Smooth muscle cell (in vitro differentiated cells): ENCODE measurements around the gene MGLL. TPM values are rescaled to one million over a fixed set of nuclear protein-coding genes. Genes with fewer than 3 reads are reported as not detected.

Source experiments
- DNase-seq: peaks from one replicate; lab custom pipeline; 2025; ENCODE audit not compliant: unreplicated experiment; lab: John Stamatoyannopoulos, UW
- H2AFZ ChIP-seq: fragments of 200-600 bp; sonication (generic); 2 replicates; pipeline ENCODE4 v1.6.0; 2016; ENCODE audit warnings: antibody characterized with exemption, low read depth, mild to moderate bottlenecking
- H3F3A ChIP-seq: fragments of 200-600 bp; sonication (generic); 2 replicates; pipeline ENCODE4 v1.6.0; 2017; ENCODE audit warnings: antibody characterized with exemption, low read depth
- H3K27ac ChIP-seq: fragments of 200-600 bp; sonication (generic); 2 replicates; pipeline ENCODE4 v1.5.1; 2016; ENCODE audit warnings: low read depth, mild to moderate bottlenecking
- H3K27me3 ChIP-seq: fragments of 200-600 bp; sonication (generic); 2 replicates; pipeline ENCODE4 v1.6.1; 2016; ENCODE audit warnings: low read depth, mild to moderate bottlenecking
- H3K36me3 ChIP-seq: fragments of 200-600 bp; sonication (generic); 2 replicates; pipeline ENCODE4 v1.5.1; 2016; ENCODE audit warnings: low read depth
- H3K4me1 ChIP-seq: fragments of 200-600 bp; sonication (generic); 2 replicates; pipeline ENCODE4 v1.5.1; 2016; ENCODE audit warnings: low read depth
- H3K4me2 ChIP-seq: fragments of 200-600 bp; sonication (generic); 2 replicates; pipeline ENCODE4 v1.6.0; 2016; ENCODE audit warnings: mild to moderate bottlenecking
- H3K4me3 ChIP-seq: fragments of 200-600 bp; sonication (generic); 2 replicates; pipeline ENCODE4 v1.5.1; 2016; ENCODE audit warnings: mild to moderate bottlenecking
- H3K79me2 ChIP-seq: fragments of 200-600 bp; sonication (generic); 2 replicates; pipeline ENCODE4 v1.6.0; 2016; ENCODE audit warnings: low read depth, mild to moderate bottlenecking
- H3K9ac ChIP-seq: fragments of 200-600 bp; sonication (generic); 2 replicates; pipeline ENCODE4 v1.6.0; 2016; ENCODE audit warnings: low read depth
- H3K9me3 ChIP-seq: fragments of 200-600 bp; sonication (generic); replicated peaks from 2 replicates; pipeline ENCODE4 v1.5.1; 2016; ENCODE audit warnings: low read depth
- H4K20me1 ChIP-seq: fragments of 200-600 bp; sonication (generic); 2 replicates; pipeline ENCODE4 v1.6.0; 2016; ENCODE audit warnings: low read depth
- WGBS: methylation state at CpG from one replicate; pipeline ENCODE4 v1.1.7; 2016; ENCODE audit warnings: low lambda C conversion rate; 5-methylcytosine and 5-hydroxymethylcytosine counted together
- polyA plus RNA-seq: library from polyadenylated mRNA; unstranded; fragments of >200 nt; fragmentation: Nextera tagmentation; extraction: Ambion mirVana; gene quantifications from 2 replicates; pipeline ENCODE4 v1.2.1, GENCODE V29; 2016
- total RNA-seq: library from RNA; depleted of rRNA; stranded (reverse); fragments of >200 nt; gene quantifications from 2 replicates; pipeline ENCODE4 v1.2.3, GENCODE V29; 2014
- TF ChIP-seq, protein P1 (sequence below): fragments of 200-600 bp; sonication (generic); IDR thresholded peaks from 2 replicates; pipeline ENCODE4 v1.5.1; 2017; ENCODE audit warnings: borderline replicate concordance, mild to moderate bottlenecking, antibody characterized with exemption; ENCODE audit not compliant: insufficient read depth, poor library complexity, severe bottlenecking

Gene MGLL
- total and polyA plus RNA-seq, 2 experiments from 2014 or later, result 13.6 to 22.5 TPM

DNA sequence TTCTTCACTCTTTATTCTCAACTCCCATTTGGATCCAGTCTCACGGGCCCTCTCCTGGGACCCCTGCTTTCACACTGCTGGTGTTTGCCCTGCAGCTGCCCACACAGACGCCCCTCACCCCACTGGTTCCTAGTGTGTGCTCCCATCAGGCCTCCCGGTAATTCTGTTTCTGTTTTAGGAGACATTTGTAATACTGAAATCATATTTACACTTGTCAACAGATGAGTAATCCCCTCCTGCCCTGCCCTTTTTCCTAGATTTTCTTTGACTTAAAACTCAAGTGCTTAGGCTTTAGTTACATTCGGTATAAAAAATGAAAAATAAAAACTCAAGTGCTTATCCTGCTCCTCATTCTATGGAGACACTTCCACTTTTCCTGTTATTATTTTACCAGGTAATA lies 167.9 kb downstream of the MGLL start:
- Histone ChIP-seq H3K4me3 (no peak overlapping the region), H3K27ac (no peak overlapping the region), H2AFZ (no peak overlapping the region), H3K4me2 (no peak overlapping the region), H3K9me3 (no peaks in the 10 kb centered on the region), H3F3A (no peaks in the 10 kb centered on the region), H4K20me1 (no peaks in the 10 kb centered on the region), H3K79me2 (no peaks in the 10 kb centered on the region), H3K27me3 (no peaks in the 10 kb centered on the region), H3K36me3 (no peaks in the 10 kb centered on the region), H3K4me1 (no peaks in the 10 kb centered on the region), H3K9ac (no peak overlapping the region)
- no peak for DNase-seq
- 88% methylated on average over 4 of the region's 4 CpGs for WGBS
- TF ChIP-seq, protein P1, sequence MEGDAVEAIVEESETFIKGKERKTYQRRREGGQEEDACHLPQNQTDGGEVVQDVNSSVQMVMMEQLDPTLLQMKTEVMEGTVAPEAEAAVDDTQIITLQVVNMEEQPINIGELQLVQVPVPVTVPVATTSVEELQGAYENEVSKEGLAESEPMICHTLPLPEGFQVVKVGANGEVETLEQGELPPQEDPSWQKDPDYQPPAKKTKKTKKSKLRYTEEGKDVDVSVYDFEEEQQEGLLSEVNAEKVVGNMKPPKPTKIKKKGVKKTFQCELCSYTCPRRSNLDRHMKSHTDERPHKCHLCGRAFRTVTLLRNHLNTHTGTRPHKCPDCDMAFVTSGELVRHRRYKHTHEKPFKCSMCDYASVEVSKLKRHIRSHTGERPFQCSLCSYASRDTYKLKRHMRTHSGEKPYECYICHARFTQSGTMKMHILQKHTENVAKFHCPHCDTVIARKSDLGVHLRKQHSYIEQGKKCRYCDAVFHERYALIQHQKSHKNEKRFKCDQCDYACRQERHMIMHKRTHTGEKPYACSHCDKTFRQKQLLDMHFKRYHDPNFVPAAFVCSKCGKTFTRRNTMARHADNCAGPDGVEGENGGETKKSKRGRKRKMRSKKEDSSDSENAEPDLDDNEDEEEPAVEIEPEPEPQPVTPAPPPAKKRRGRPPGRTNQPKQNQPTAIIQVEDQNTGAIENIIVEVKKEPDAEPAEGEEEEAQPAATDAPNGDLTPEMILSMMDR, result no peak

GRCh38 chr3:127652246-127652995 lies 169.9 kb downstream of the MGLL start:
- TF ChIP-seq, protein P1, result peak; percentile 87
- H3K9ac ChIP-seq, result no peak overlapping the region
- H3K27ac ChIP-seq, result no peak overlapping the region
- no peaks in the 10 kb centered on the region for H3K79me2 ChIP-seq
- no peaks in the 10 kb centered on the region for H3F3A ChIP-seq
- no peaks in the 10 kb centered on the region for H3K4me1 ChIP-seq
- no peaks in the 10 kb centered on the region for H3K36me3 ChIP-seq
- H3K4me2 ChIP-seq, result no peak overlapping the region
- no peak overlapping the region for H2AFZ ChIP-seq
- no peak for DNase-seq
- WGBS, result 68% methylated on average over 13 of the region's 13 CpGs
- H4K20me1 ChIP-seq, result no peaks in the 10 kb centered on the region
- H3K27me3 ChIP-seq, result no peaks in the 10 kb centered on the region
- no peak overlapping the region for H3K4me3 ChIP-seq
- no peaks in the 10 kb centered on the region for H3K9me3 ChIP-seq

- no peak overlapping the region for H3K9ac ChIP-seq
- WGBS, result 77% methylated on average over 8 of the region's 8 CpGs
- DNase-seq, result no peak
Measured at GRCh38 chr3:127651516-127652172, 170.7 kb downstream of the MGLL start.

More at GRCh38 chr3:127651516-127652172, 170.7 kb downstream of the MGLL start:
- no peaks in the 10 kb centered on the region for H3K4me1 ChIP-seq
- TF ChIP-seq, protein P1, result no peak
- H3K27ac ChIP-seq, result no peak overlapping the region
- H3F3A ChIP-seq, result no peaks in the 10 kb centered on the region
- no peak overlapping the region for H3K4me3 ChIP-seq
- H3K27me3 ChIP-seq, result no peaks in the 10 kb centered on the region
- no peak overlapping the region for H3K4me2 ChIP-seq
- H4K20me1 ChIP-seq, result no peaks in the 10 kb centered on the region
- H3K79me2 ChIP-seq, result no peaks in the 10 kb centered on the region
- H2AFZ ChIP-seq, result no peak overlapping the region
- no peaks in the 10 kb centered on the region for H3K36me3 ChIP-seq
- no peaks in the 10 kb centered on the region for H3K9me3 ChIP-seq
